Mucosa of rectum (tissue), 2 donors: ENCODE measurements around the gene NR3C1.

Experiments used
- H3K27ac ChIP-seq, 2 donors: one replicate each; pipeline ENCODE4 v1.7.0; 2013; ENCODE audit warnings: inconsistent platforms in 2 of 2, low read depth in 2 of 2, low read length in 2 of 2
- H3K27me3 ChIP-seq, 2 donors: one replicate each; pipeline ENCODE4 v1.7.0; 2013; ENCODE audit warnings: low read length in 2 of 2; ENCODE audit not compliant: control insufficient read depth in 2 of 2, insufficient read depth in 2 of 2
- H3K36me3 ChIP-seq, 2 donors: one replicate each; pipeline ENCODE4 v1.7.0; 2013; ENCODE audit warnings: low read length in 2 of 2; ENCODE audit not compliant: control insufficient read depth in 2 of 2, insufficient read depth in 2 of 2
- H3K4me1 ChIP-seq, 2 donors: one replicate each; pipeline ENCODE4 v1.7.0; 2013; ENCODE audit warnings: low read length in 2 of 2, mild to moderate bottlenecking in 1 of 2; ENCODE audit not compliant: control insufficient read depth in 2 of 2, insufficient read depth in 2 of 2
- H3K4me3 ChIP-seq, 2 donors: one replicate each; pipeline ENCODE4 v1.7.0; 2013; ENCODE audit warnings: low read length in 2 of 2
- H3K9ac ChIP-seq, 2 donors: one replicate each; pipeline ENCODE4 v1.7.0; 2013; ENCODE audit warnings: low read length in 2 of 2, low read depth in 1 of 2, mild to moderate bottlenecking in 1 of 2
- H3K9me3 ChIP-seq, 2 donors: one replicate each; pipeline ENCODE4 v1.7.0; 2013; ENCODE audit warnings: low read length in 2 of 2; ENCODE audit not compliant: control insufficient read depth in 2 of 2
- donor health status: healthy.
- donor health status: Normal muscosa, but diverticular disease.

NR3C1 gene

DNA sequence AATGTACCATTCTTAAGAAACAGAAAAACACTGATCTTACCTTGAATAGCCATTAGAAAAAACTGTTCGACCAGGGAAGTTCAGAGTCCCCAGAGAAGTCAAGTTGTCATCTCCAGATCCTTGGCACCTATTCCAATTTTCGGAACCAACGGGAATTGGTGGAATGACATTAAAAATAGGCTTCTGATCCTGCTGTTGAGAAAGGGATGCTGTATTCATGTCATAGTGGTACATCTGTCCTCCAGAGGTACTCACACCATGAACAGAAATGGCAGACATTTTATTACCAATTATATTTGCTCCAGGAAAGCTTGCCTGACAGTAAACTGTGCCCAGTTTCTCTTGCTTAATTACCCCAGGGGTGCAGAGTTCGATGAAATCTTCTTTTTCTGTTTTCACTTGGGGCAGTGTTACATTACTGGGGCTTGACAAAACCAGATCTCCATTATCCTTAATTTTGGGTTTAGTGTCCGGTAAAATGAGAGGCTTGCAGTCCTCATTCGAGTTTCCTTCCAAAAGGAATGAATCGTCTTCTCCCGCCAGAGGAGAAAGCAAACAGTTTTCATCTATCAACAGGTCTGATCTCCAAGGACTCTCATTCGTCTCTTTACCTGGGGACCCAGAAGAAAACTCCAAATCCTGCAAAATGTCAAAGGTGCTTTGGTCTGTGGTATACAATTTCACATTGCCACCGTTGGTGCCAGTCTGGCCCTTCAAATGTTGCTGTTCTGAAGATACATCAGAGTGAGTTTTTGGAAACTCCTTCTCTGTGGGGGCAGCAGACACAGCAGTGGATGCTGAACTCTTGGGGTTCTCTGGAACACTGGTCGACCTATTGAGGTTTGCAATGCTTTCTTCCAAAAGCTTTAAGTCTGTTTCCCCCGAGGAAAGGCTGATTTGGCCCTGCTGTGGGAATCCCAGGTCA is 3.6 kb downstream of the NR3C1 start:
- H3K4me1 ChIP-seq: peaks cover 9% of the 10 kb centered on the region in 2 donors
- H3K27me3 ChIP-seq: peaks cover 0 to 4% of the 10 kb centered on the region in 2 donors
- H3K9me3 ChIP-seq: no peaks in the 10 kb centered on the region
- H3K36me3 ChIP-seq: peaks cover 6 to 8% of the 10 kb centered on the region in 2 donors
- H3K9ac ChIP-seq: peak overlapping the region; percentile 5 to 36
- H3K4me3 ChIP-seq: peak overlapping the region; percentile 52 to 89
- H3K27ac ChIP-seq: peak overlapping the region; percentile 12 to 37

- Histone ChIP-seq H3K27ac (no peak overlapping the region), H3K9me3 (no peaks in the 10 kb centered on the region), H3K9ac (no peak overlapping the region), H3K27me3 (peaks cover 0 to 4% of the 10 kb centered on the region in 2 donors), H3K36me3 (peaks cover 6 to 8% of the 10 kb centered on the region in 2 donors), H3K4me3 (peak overlapping the region; percentile 25 to 89), H3K4me1 (peaks cover 9 to 11% of the 10 kb centered on the region in 2 donors)
These were observed 4.8 kb downstream of the NR3C1 start for GRCh38 chr5:143398451-143399237.

DNA sequence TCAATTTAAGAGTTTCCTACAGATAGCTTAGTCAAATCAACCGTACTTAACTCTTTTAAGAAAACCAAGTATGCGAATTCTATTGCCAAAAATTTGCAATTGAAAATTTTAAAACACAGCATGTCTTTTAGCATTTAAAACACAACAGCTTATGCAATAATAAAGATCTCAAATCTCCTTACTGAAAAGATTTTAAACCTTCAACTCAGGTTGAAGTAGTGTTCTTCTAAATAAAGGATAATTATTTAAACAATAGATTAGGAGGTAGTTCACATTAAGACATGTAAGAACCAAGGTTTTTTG is 5.5 kb downstream of the NR3C1 start:
- Histone ChIP-seq H3K4me1 (peaks cover 9 to 11% of the 10 kb centered on the region in 2 donors), H3K27me3 (peaks cover 0 to 4% of the 10 kb centered on the region in 2 donors), H3K9ac (no peak overlapping the region), H3K4me3 (peak overlapping the region in 1 of 2 donors; percentile 89), H3K9me3 (no peaks in the 10 kb centered on the region), H3K36me3 (peaks cover 6 to 8% of the 10 kb centered on the region in 2 donors), H3K27ac (no peak overlapping the region)

DNA sequence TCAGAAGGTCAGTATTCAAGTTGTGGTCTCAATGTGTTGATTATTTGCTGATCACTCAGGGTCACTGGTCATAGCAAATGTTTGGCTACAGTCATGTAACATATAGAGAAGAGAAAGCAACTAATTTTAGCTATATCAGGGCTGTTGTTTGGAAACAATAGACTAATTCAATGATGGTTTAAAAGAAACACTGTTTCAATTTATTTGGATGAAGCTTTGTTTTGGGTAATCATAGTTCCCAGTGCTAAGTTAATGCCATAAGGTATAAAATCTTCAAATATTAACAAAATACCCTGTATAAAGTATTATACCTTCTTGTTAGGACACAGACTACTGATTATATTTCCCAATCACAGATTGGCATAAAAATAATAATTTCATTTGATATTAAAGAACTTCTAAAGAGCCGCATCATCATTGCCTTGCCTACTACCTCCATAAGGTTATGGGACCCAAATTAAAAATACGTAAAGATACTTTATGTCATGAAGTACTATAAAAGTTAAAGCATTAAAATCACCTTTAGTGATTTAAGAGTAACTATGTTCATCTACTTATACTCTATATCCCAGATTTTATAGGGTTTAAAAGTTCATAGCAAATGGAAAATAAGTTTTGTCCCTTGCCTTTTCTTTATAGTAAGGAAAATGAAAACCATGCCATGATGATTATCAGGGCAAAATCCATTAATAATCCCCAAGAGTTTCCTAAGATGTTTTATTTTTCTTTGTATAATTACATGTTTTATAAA is 6.0 kb downstream of the NR3C1 start:
- no peak overlapping the region for H3K27ac ChIP-seq

GRCh38 chr5:143396353-143396940 is 7.0 kb downstream of the NR3C1 start:
- H3K27me3 ChIP-seq: no peaks in the 10 kb centered on the region
- no peak overlapping the region for H3K9ac ChIP-seq
- peaks cover 6 to 8% of the 10 kb centered on the region in 2 donors for H3K36me3 ChIP-seq
- no peaks in the 10 kb centered on the region for H3K9me3 ChIP-seq
- peak overlapping the region in 1 of 2 donors; percentile 49 for H3K4me3 ChIP-seq
- peaks cover 6 to 11% of the 10 kb centered on the region in 2 donors for H3K4me1 ChIP-seq
- no peak overlapping the region for H3K27ac ChIP-seq

More for the DNA sequence above, 6.0 kb downstream of the NR3C1 start:
- Histone ChIP-seq H3K4me3 (peak overlapping the region; percentile 26 to 89), H3K9ac (no peak overlapping the region), H3K9me3 (no peaks in the 10 kb centered on the region), H3K27me3 (peaks cover 0 to 4% of the 10 kb centered on the region in 2 donors), H3K36me3 (peaks cover 6 to 8% of the 10 kb centered on the region in 2 donors), H3K4me1 (peaks cover 9 to 11% of the 10 kb centered on the region in 2 donors)

DNA sequence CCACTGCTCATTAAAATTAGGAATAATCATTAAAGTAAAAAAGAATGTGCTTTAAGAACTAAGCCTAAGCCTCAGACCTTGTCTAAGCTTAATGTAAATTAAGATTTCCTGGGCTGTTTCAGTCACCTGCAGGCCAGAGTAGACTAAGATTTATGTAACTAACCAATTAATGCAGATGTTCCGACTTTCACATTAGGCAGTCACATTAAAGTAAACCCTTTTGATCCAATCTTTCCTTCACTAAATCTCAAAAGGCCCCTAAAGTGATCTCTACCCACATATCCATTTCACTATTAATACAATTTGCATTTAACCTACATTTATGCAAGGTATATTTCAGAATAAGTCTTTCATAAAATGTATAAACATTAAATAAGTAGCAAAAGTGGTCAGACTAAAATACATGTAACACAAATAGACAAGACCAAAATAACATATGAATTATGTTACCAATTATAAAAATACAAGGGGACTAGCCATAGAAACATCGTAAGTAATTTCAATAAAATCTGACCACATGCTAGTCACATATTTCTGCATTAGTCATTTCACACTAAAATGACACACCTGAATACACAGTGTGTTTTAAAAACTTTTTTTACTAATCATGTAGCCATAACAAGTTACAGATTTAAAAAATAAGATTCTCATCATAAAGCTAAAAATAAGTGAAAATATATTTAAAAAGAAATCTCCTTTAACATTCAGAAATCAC is 7.7 kb downstream of the NR3C1 start:
- Histone ChIP-seq H3K27ac (no peak overlapping the region), H3K9ac (no peak overlapping the region), H3K9me3 (no peaks in the 10 kb centered on the region), H3K27me3 (no peaks in the 10 kb centered on the region), H3K4me1 (peaks cover 6 to 11% of the 10 kb centered on the region in 2 donors), H3K36me3 (peaks cover 6 to 8% of the 10 kb centered on the region in 2 donors), H3K4me3 (peak overlapping the region in 1 of 2 donors; percentile 49)

DNA sequence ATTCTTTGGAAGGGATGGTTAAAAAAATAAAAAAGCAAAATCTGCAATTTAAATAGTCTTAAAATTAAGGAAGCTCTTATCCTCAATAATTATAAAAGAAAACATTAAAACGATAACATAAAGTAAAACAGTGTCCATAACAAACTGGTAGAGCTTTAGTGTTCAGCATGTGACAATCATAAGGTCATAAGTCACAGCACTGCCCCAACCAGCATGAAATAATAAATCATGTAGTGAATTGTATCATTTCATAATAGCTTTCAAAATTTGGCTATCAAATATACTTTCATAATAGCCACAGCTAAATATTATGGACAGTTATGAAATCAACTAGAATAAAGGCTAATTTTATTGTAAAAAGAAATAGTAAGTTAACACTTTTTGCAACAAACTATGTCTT is 10.0 kb downstream of the NR3C1 start:
- Histone ChIP-seq H3K36me3 (no peaks in the 10 kb centered on the region), H3K9me3 (no peaks in the 10 kb centered on the region), H3K4me1 (peaks cover 0 to 3% of the 10 kb centered on the region in 2 donors), H3K27me3 (no peaks in the 10 kb centered on the region), H3K9ac (no peak overlapping the region), H3K27ac (no peak overlapping the region), H3K4me3 (no peak overlapping the region)

DNA sequence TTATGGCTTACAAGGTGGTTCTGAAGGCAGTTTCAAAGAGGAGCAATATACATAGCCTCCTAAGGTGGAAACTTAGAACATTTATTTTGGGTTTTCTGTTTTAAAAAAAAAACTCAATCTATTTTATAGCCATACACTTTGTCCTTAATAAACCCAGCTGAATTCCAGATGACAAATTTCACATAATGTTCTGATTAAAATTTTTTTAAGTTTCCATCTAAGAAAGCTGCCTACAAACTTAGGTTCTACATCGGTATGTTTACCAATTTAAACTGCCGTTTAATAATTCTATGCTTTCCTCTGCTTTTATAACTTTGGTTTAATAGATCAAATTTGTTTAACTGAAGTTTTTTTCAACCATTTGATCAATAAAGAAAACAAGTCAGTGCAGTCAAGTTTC is 12.5 kb downstream of the NR3C1 start:
- no peak overlapping the region for H3K9ac ChIP-seq
- no peaks in the 10 kb centered on the region for H3K36me3 ChIP-seq
- no peaks in the 10 kb centered on the region for H3K9me3 ChIP-seq
- no peaks in the 10 kb centered on the region for H3K27me3 ChIP-seq
- no peak overlapping the region for H3K4me3 ChIP-seq
- peaks cover 0 to 3% of the 10 kb centered on the region in 2 donors for H3K4me1 ChIP-seq
- H3K27ac ChIP-seq: no peak overlapping the region

DNA sequence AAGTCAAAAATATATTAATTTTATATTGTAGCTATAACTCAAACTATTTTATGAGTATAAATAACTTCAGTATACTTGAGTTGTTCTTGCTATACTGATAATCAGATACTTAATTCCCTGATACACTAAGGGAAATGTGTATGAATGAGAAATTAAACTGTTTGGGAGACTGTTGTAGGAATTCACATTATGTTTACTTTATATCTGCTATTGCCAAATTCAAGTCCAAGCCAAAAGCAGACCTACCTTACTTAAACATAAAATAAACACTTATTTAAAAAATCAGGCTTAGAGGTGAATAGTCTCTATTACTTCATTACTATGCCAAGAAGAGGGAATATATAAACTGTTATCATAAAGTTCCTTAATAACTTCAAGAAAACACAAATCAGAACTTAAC is 13.2 kb downstream of the NR3C1 start:
- H3K4me1 ChIP-seq: peaks cover 0 to 3% of the 10 kb centered on the region in 2 donors
- no peak overlapping the region for H3K9ac ChIP-seq
- no peak overlapping the region for H3K4me3 ChIP-seq
- H3K27ac ChIP-seq: no peak overlapping the region
- no peaks in the 10 kb centered on the region for H3K9me3 ChIP-seq
- H3K27me3 ChIP-seq: no peaks in the 10 kb centered on the region
- no peaks in the 10 kb centered on the region for H3K36me3 ChIP-seq
